GM13976 (cell line): ENCODE data around the gene S100A7.
A peak's percentile ranks its signal among the peaks of the same experiment; 100 is the strongest.
"Not testable (repeated sequence)": the region's sequence is repeated elsewhere in the genome, so short reads cannot be mapped to it uniquely, and the experiment has no call there.

ENCODE experiments used
- DNase-seq: peaks from one replicate; pipeline ENCODE4 v3.0.0; 2012; ENCODE audit warnings: low spot score
- in situ Hi-C: fragments of 300-500 bp; cut with MboI; formaldehyde crosslinking; loops from one replicate; pipeline ENCODE4 v1.12.0; 2022; ENCODE audit warnings: low sequenced_read_pairs, mixed read lengths, inconsistent platforms; ENCODE audit not compliant: unreplicated experiment
- TF ChIP-seq, protein P1 (sequence below): IDR thresholded peaks from 2 replicates; pipeline ENCODE4 v1.5.1; 2012; ENCODE audit warnings: borderline replicate concordance, mild to moderate bottlenecking; ENCODE audit not compliant: insufficient read depth; ENCODE audit errors: extremely low read depth, missing control alignments, control extremely low read depth

The S100A7 gene

DNA sequence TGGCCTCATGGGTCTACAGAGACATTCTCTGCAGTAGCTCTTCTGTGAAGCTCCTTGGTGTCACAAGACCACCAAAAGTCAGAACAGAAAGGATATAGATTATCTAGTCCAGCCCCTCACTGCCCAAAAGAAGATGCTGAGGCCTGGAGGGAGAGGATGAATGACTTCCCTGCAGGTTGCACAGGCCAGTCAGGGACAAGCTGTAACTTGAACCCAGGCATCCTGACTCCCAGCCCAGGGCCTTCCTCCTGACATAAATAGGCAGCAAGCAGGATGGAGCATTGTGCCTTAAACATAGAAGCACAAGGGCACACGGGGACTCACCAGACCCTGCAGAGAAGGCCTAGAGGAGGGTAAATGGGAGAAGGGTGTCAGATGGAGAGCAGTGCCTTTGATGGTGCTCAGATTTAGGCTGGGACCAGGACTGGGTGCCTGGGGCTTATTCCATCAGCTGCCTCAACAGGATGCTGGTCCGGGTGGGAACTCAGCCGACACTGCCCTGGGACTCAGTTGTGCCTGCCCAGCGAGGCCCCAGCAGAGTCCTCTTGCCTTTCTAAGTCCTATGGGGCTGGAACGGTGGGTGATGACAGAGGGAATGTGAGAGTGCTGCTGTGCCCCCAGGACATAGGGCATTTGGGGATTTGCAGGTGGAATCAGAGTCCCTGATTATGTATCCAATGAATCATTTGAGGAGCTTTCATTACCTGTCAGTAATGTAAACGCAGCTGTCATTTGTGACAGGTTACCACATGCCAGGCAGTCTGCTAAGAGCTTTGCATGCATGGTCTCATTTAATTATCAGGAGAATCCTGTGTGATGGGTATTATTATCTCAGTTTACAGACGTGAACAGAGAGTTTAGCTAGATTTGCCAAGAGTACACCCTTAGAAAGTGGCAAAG, 30.9 kb downstream of the S100A7 start:
- TF ChIP-seq, protein P1, sequence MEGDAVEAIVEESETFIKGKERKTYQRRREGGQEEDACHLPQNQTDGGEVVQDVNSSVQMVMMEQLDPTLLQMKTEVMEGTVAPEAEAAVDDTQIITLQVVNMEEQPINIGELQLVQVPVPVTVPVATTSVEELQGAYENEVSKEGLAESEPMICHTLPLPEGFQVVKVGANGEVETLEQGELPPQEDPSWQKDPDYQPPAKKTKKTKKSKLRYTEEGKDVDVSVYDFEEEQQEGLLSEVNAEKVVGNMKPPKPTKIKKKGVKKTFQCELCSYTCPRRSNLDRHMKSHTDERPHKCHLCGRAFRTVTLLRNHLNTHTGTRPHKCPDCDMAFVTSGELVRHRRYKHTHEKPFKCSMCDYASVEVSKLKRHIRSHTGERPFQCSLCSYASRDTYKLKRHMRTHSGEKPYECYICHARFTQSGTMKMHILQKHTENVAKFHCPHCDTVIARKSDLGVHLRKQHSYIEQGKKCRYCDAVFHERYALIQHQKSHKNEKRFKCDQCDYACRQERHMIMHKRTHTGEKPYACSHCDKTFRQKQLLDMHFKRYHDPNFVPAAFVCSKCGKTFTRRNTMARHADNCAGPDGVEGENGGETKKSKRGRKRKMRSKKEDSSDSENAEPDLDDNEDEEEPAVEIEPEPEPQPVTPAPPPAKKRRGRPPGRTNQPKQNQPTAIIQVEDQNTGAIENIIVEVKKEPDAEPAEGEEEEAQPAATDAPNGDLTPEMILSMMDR, result no peak
- no peak for DNase-seq
- in situ Hi-C loops, result loop anchor here (10.0 kb wide), 1 partner anchor 65 kb away; no protein-coding TSS in a partner anchor

DNA sequence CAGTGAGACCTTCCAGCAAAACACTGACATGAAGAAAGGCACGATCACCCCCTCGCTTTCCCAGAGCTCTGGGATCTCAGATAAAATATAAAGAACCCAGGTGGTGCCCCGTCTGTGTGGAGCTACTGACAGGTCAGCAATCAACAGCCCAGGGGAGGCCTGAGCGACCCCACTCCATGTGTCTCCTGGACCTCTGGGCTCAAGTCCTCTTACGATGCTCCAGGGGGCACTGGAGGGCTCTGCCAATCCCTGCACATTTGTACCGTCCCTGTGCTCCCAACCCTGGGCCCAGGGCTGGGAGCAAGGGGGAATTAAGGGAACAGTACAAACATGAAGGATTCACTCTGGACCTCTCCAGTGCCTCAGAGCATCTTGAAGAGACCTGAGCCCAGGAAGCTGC, 31.7 kb downstream of the S100A7 start:
- in situ Hi-C loops, result no loop called here
- no peak for DNase-seq
- TF ChIP-seq, protein P1, result no peak

GRCh38 chr1:153428073-153428638, 32.3 kb downstream of the S100A7 start:
- in situ Hi-C loops, result no loop called here
- no peak for DNase-seq
- TF ChIP-seq, protein P1, result no peak

- TF ChIP-seq, protein P1, result no peak
- in situ Hi-C loops, result no loop called here
- DNase-seq, result no peak
These were observed 33.6 kb downstream of the S100A7 start for GRCh38 chr1:153426809-153427208.

- in situ Hi-C loops, result no loop called here
- DNase-seq, result peak; percentile 65
- TF ChIP-seq, protein P1, result no peak
These were observed 37.9 kb downstream of the S100A7 start for GRCh38 chr1:153422450-153423068.

- DNase-seq, result no peak
- TF ChIP-seq, protein P1, result no peak
- in situ Hi-C loops, result no loop called here
These were observed 40.1 kb downstream of the S100A7 start for GRCh38 chr1:153420306-153420705.

DNA sequence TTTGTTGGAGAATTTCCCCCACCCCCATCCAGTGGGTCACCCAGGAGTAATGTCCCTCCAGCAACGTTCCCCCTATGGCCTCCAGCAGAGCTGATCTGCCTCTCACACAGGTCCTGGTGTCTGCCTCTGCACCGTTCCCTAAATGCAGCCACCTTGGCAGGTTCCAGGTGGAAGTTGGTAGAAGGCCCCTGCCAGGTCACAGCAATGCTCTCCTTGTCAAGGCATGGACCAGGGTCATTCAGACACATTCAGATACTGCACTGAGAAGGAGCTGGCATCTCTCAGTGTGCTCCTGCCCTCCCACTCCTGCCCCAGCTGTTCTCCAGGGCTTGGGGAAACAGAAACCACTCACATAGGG, 41.0 kb downstream of the S100A7 start:
- DNase-seq, in situ Hi-C loops: not testable (repeated sequence)

DNA sequence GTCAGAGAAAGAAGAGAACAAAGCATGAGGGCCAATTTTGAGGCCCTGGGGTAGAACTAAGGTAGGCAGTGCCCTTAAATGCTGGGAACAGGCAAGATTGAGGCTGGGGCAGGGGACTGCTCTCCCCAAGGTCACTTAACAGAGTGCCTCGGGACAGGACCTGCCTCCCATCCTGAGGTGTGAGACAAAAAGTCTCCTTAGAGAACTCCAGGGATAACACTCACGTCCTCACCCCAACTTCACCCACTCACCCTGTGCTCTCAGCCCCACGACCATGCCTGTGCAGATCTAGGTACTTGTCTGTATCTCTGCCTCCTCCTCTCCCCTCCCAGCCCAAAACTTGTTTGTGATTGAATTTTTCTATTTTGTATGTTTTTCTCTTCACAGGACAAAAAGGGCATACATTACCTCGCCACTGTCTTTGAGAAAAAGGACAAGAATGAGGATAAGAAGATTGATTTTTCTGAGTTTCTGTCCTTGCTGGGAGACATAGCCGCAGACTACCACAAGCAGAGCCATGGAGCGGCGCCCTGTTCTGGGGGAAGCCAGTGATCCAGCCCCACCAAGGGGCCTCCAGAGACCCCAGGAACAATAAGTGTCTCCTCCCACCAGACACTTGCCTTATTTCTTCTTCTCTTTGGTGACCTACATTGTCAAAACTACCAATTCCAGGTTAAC, 41.6 kb downstream of the S100A7 start:
- DNase-seq, in situ Hi-C loops: not testable (repeated sequence)
